Neural cell (in vitro differentiated cells): ENCODE measurements around the gene RPS6KA2. TPM values are rescaled to one million over a fixed set of nuclear protein-coding genes. Genes with fewer than 3 reads are reported as not detected.

Source experiments
- H2AFZ ChIP-seq: fragments of 200-600, 300-800 bp; sonication (generic), shearing (Covaris generic); 2 replicates; pipeline ENCODE4 v1.6.0; 2014; ENCODE audit warnings: low read depth, mild to moderate bottlenecking, antibody characterized with exemption, low read length, moderate library complexity
- H3F3A ChIP-seq: fragments of 200-600 bp; shearing (Covaris generic); 2 replicates; pipeline ENCODE4 v1.6.1; 2016; ENCODE audit warnings: mild to moderate bottlenecking, moderate library complexity, mixed read lengths, antibody characterized with exemption, low read length; ENCODE audit not compliant: insufficient read depth, poor library complexity, severe bottlenecking
- H3K27ac ChIP-seq: fragments of 200-600, 300-800 bp; sonication (generic), shearing (Covaris generic); 2 replicates; pipeline ENCODE4 v1.5.1; 2014; ENCODE audit warnings: mild to moderate bottlenecking, low read length, moderate library complexity
- H3K27me3 ChIP-seq: fragments of 300-800, 200-600 bp; sonication (generic), shearing (Covaris generic); 2 replicates; pipeline ENCODE4 v1.6.0; 2014; ENCODE audit warnings: mild to moderate bottlenecking, low read depth, low read length, moderate library complexity; ENCODE audit not compliant: insufficient read depth
- H3K36me3 ChIP-seq: fragments of 300-800, 200-600 bp; sonication (generic), shearing (Covaris generic); 2 replicates; pipeline ENCODE4 v1.5.1; 2014; ENCODE audit warnings: mild to moderate bottlenecking, antibody characterized with exemption, low read length, moderate library complexity; ENCODE audit not compliant: insufficient read depth
- H3K4me2 ChIP-seq: fragments of 300-800, 200-600 bp; sonication (generic), shearing (Covaris generic); 2 replicates; pipeline ENCODE4 v1.6.0; 2014; ENCODE audit warnings: mild to moderate bottlenecking, low read length
- H3K4me3 ChIP-seq: fragments of 300-800, 200-600 bp; sonication (generic), shearing (Covaris generic); 2 replicates; pipeline ENCODE4 v1.5.1; 2014; ENCODE audit warnings: mild to moderate bottlenecking, low read length, moderate library complexity
- H3K79me2 ChIP-seq: fragments of 200-600 bp; shearing (Covaris generic); replicated peaks from 2 replicates; pipeline ENCODE4 v1.6.0; 2014; ENCODE audit warnings: mild to moderate bottlenecking, low read length, moderate library complexity; ENCODE audit not compliant: insufficient read depth
- H3K9ac ChIP-seq: fragments of 300-800, 200-600 bp; sonication (generic), shearing (Covaris generic); 2 replicates; pipeline ENCODE4 v1.6.1; 2016; ENCODE audit warnings: mild to moderate bottlenecking, low read length, mixed read lengths
- H3K9me2 ChIP-seq: fragments of 200-600 bp; shearing (Covaris generic); 2 replicates; pipeline ENCODE4 v1.6.1; 2016; ENCODE audit warnings: mild to moderate bottlenecking, low read length, mixed read lengths; ENCODE audit not compliant: insufficient read depth
- H3K9me3 ChIP-seq: fragments of 200-600, 300-800 bp; sonication (generic), shearing (Covaris generic); 2 replicates; pipeline ENCODE4 v1.6.1; 2016; ENCODE audit warnings: mild to moderate bottlenecking, mixed run types, low read length, moderate library complexity, mixed read lengths
- H4K20me1 ChIP-seq: fragments of 200-600 bp; shearing (Covaris generic); 2 replicates; pipeline ENCODE4 v1.6.1; 2016; ENCODE audit warnings: mild to moderate bottlenecking, mixed run types; ENCODE audit not compliant: insufficient read depth
- EP300 ChIP-seq: fragments of 450-650 bp; conservative IDR thresholded peaks from 2 replicates; pipeline ENCODE4 v1.6.1; 2014; ENCODE audit warnings: antibody characterized with exemption, mild to moderate bottlenecking, moderate library complexity; ENCODE audit not compliant: poor library complexity, severe bottlenecking
- EZH2 ChIP-seq: fragments of 200-600, 300-800 bp; shearing (Covaris generic), sonication (generic); IDR thresholded peaks from 2 replicates; pipeline ENCODE4 v1.6.1; 2014; ENCODE audit warnings: antibody characterized with exemption, low read length, borderline replicate concordance, mild to moderate bottlenecking; ENCODE audit not compliant: insufficient read depth, poor library complexity, severe bottlenecking
- MXI1 ChIP-seq: fragments of 450-650 bp; conservative IDR thresholded peaks from 2 replicates; pipeline ENCODE4 v1.6.1; 2014; ENCODE audit warnings: antibody characterized with exemption, mild to moderate bottlenecking; ENCODE audit not compliant: poor library complexity, severe bottlenecking
- POLR2AphosphoS5 ChIP-seq: IDR thresholded peaks from 2 replicates; pipeline ENCODE4 v1.6.1; 2012
- RAD21 ChIP-seq: fragments of 450-650 bp; conservative IDR thresholded peaks from 2 replicates; pipeline ENCODE4 v1.6.1; 2014; ENCODE audit warnings: antibody characterized with exemption, mild to moderate bottlenecking, moderate library complexity
- SMC3 ChIP-seq: fragments of 450-650 bp; conservative IDR thresholded peaks from 2 replicates; pipeline ENCODE4 v1.6.1; 2014; ENCODE audit warnings: antibody characterized with exemption, mild to moderate bottlenecking, moderate library complexity; ENCODE audit not compliant: poor library complexity
- polyA plus RNA-seq: library from polyadenylated mRNA; depleted of rRNA; stranded (reverse); fragments of >200 nt; gene quantifications from 2 replicates; pipeline ENCODE4 v1.2.3, GENCODE V29; 2014
- TF ChIP-seq, protein P1 (sequence below): IDR thresholded peaks from 2 replicates; pipeline ENCODE4 v1.6.1; 2012; ENCODE audit warnings: borderline replicate concordance

Gene RPS6KA2
- polyA plus RNA-seq, 1 donor from 2014 or later = 34.3 TPM

- Histone ChIP-seq H3K9me2 (no peaks in the 10 kb centered on the region), H3K27me3 (no peaks in the 10 kb centered on the region), H3K36me3 (no peaks in the 10 kb centered on the region), H3K4me2 (no peak overlapping the region), H3K79me2 (no peaks in the 10 kb centered on the region), H2AFZ (no peak overlapping the region), H3K9ac (no peak overlapping the region), H3K4me3 (no peak overlapping the region), H4K20me1 (no peaks in the 10 kb centered on the region), H3F3A (no peaks in the 10 kb centered on the region), H3K27ac (no peak overlapping the region), H3K9me3 (no peaks in the 10 kb centered on the region)
- no peak for TF ChIP-seq EZH2
- TF ChIP-seq POLR2AphosphoS5 = no peak
Measured at GRCh38 chr6:166438211-166438861, 188.7 kb downstream of the RPS6KA2 start.

GRCh38 chr6:166437661-166438060, 189.4 kb downstream of the RPS6KA2 start:
- no peak overlapping the region for H3K27ac ChIP-seq

GRCh38 chr6:166436195-166437139, 190.6 kb downstream of the RPS6KA2 start:
- Histone ChIP-seq H3K36me3 (no peaks in the 10 kb centered on the region), H3K79me2 (no peaks in the 10 kb centered on the region), H3K27me3 (no peaks in the 10 kb centered on the region), H2AFZ (no peak overlapping the region), H3K4me2 (no peak overlapping the region), H3F3A (no peaks in the 10 kb centered on the region), H3K9me3 (no peaks in the 10 kb centered on the region), H4K20me1 (no peaks in the 10 kb centered on the region), H3K9ac (no peak overlapping the region), H3K4me3 (no peak overlapping the region), H3K27ac (no peak overlapping the region), H3K9me2 (no peaks in the 10 kb centered on the region)
- TF ChIP-seq EZH2 = no peak

More at GRCh38 chr6:166437661-166438060, 189.4 kb downstream of the RPS6KA2 start:
- no peaks in the 10 kb centered on the region for H3K36me3 ChIP-seq
- H3K9ac ChIP-seq = no peak overlapping the region
- no peaks in the 10 kb centered on the region for H3K9me3 ChIP-seq
- H3F3A ChIP-seq = no peaks in the 10 kb centered on the region
- H3K27me3 ChIP-seq = no peaks in the 10 kb centered on the region
- no peak overlapping the region for H2AFZ ChIP-seq
- H3K4me2 ChIP-seq = no peak overlapping the region
- no peak overlapping the region for H3K4me3 ChIP-seq
- no peaks in the 10 kb centered on the region for H3K9me2 ChIP-seq
- H3K79me2 ChIP-seq = no peaks in the 10 kb centered on the region
- TF ChIP-seq EP300 (no peak), MXI1 (no peak), POLR2AphosphoS5 (no peak), RAD21 (no peak), SMC3 (no peak)
- TF ChIP-seq, protein P1, sequence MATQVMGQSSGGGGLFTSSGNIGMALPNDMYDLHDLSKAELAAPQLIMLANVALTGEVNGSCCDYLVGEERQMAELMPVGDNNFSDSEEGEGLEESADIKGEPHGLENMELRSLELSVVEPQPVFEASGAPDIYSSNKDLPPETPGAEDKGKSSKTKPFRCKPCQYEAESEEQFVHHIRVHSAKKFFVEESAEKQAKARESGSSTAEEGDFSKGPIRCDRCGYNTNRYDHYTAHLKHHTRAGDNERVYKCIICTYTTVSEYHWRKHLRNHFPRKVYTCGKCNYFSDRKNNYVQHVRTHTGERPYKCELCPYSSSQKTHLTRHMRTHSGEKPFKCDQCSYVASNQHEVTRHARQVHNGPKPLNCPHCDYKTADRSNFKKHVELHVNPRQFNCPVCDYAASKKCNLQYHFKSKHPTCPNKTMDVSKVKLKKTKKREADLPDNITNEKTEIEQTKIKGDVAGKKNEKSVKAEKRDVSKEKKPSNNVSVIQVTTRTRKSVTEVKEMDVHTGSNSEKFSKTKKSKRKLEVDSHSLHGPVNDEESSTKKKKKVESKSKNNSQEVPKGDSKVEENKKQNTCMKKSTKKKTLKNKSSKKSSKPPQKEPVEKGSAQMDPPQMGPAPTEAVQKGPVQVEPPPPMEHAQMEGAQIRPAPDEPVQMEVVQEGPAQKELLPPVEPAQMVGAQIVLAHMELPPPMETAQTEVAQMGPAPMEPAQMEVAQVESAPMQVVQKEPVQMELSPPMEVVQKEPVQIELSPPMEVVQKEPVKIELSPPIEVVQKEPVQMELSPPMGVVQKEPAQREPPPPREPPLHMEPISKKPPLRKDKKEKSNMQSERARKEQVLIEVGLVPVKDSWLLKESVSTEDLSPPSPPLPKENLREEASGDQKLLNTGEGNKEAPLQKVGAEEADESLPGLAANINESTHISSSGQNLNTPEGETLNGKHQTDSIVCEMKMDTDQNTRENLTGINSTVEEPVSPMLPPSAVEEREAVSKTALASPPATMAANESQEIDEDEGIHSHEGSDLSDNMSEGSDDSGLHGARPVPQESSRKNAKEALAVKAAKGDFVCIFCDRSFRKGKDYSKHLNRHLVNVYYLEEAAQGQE = no peak
- no peaks in the 10 kb centered on the region for H4K20me1 ChIP-seq
